Panc1 (cell line): ENCODE data around the gene TTBK1.

Experiments used
- POLR2AphosphoS5 ChIP-seq: IDR thresholded peaks from 2 replicates; pipeline ENCODE4 v1.6.1; 2012; ENCODE audit warnings: mild to moderate bottlenecking, low read depth, low read length, moderate library complexity
- TF ChIP-seq, protein P1 (sequence below): fragments of 450-650 bp; IDR thresholded peaks from 2 replicates; pipeline ENCODE4 v1.5.1; 2017; ENCODE audit warnings: mild to moderate bottlenecking

DNA sequence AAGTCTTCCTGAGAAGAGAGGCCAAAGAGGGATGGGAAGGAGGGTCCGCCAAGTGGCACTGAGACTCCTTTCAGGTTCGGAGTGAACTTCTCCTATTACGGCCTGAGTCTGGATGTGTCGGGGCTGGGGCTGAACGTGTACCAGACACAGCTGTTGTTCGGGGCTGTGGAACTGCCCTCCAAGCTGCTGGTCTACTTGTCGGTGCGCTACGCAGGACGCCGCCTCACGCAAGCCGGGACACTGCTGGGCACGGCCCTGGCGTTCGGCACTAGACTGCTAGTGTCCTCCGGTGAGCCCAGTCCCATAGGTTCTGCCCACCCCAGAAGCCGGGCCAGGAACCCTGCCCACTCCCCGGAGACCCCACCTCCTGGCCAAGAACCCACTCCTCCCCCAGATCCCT is 58.8 kb downstream of the TTBK1 start:
- no peak for TF ChIP-seq POLR2AphosphoS5
- TF ChIP-seq, protein P1, sequence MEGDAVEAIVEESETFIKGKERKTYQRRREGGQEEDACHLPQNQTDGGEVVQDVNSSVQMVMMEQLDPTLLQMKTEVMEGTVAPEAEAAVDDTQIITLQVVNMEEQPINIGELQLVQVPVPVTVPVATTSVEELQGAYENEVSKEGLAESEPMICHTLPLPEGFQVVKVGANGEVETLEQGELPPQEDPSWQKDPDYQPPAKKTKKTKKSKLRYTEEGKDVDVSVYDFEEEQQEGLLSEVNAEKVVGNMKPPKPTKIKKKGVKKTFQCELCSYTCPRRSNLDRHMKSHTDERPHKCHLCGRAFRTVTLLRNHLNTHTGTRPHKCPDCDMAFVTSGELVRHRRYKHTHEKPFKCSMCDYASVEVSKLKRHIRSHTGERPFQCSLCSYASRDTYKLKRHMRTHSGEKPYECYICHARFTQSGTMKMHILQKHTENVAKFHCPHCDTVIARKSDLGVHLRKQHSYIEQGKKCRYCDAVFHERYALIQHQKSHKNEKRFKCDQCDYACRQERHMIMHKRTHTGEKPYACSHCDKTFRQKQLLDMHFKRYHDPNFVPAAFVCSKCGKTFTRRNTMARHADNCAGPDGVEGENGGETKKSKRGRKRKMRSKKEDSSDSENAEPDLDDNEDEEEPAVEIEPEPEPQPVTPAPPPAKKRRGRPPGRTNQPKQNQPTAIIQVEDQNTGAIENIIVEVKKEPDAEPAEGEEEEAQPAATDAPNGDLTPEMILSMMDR, result no peak
